Lung (tissue), 12 donors: ENCODE results near the gene C5orf24. TPM values are rescaled to one million over a fixed set of nuclear protein-coding genes. Genes with fewer than 3 reads are reported as not detected.

Source experiments
- ATAC-seq: fragments of 200-7000 bp; cut with Tn5 transposase; one replicate; pipeline ENCODE4 v1.9.1; 2020; ENCODE audit warnings: moderate number of reproducible peaks; ENCODE audit not compliant: insufficient read depth, low FRiP score
- DNase-seq, 3 donors: peaks; one replicate each; pipeline ENCODE4 v3.0.0-alpha.2; 2013 to 2017
- H3K27ac ChIP-seq, 2 donors: one replicate each; pipeline ENCODE4 v1.5.1; 2013; ENCODE audit warnings: mild to moderate bottlenecking in 2 of 2, moderate library complexity in 2 of 2, control low read depth in 1 of 2, inconsistent platforms in 1 of 2, low read depth in 1 of 2, low read length in 1 of 2
- H3K27me3 ChIP-seq, 3 donors: one replicate each; pipeline ENCODE4 v1.5.1; 2013; ENCODE audit warnings: low read length in 2 of 3; ENCODE audit not compliant: control insufficient read depth in 3 of 3, insufficient read depth in 3 of 3
- H3K36me3 ChIP-seq, 4 donors: one replicate each; pipeline ENCODE4 v1.5.1; 2013; ENCODE audit warnings: low read length in 4 of 4, mild to moderate bottlenecking in 1 of 4, moderate library complexity in 1 of 4; ENCODE audit not compliant: control insufficient read depth in 4 of 4, insufficient read depth in 4 of 4
- H3K4me1 ChIP-seq, 5 donors: one replicate each; pipeline ENCODE4 v1.5.1; 2013; ENCODE audit warnings: low read length in 5 of 5, mild to moderate bottlenecking in 2 of 5, moderate library complexity in 1 of 5; ENCODE audit not compliant: control insufficient read depth in 5 of 5, insufficient read depth in 5 of 5
- H3K4me3 ChIP-seq: one replicate; pipeline ENCODE4 v1.5.1; 2013; ENCODE audit warnings: mild to moderate bottlenecking, control low read depth, moderate library complexity
- H3K9ac ChIP-seq, 2 donors: one replicate each; pipeline ENCODE4 v1.5.1; 2013; ENCODE audit warnings: low read length in 2 of 2, control low read depth in 1 of 2; ENCODE audit not compliant: insufficient read depth in 1 of 2
- H3K9me3 ChIP-seq, 4 donors: one replicate each; pipeline ENCODE4 v1.5.1; 2013; ENCODE audit warnings: low read length in 3 of 4, mild to moderate bottlenecking in 1 of 4, moderate library complexity in 1 of 4; ENCODE audit not compliant: control insufficient read depth in 4 of 4, insufficient read depth in 3 of 4
- WGBS, 2 donors: extraction: QIAGEN DNeasy Blood & Tissue Kit; methylation state at CpG; one replicate each; pipeline ENCODE4 v1.1.7; 2013; 5-methylcytosine and 5-hydroxymethylcytosine counted together
- polyA plus RNA-seq, 2 donors: library from polyadenylated mRNA; stranded (reverse); fragments of 200-250 nt; gene quantifications; one replicate each; pipeline ENCODE4 v1.2.1, GENCODE V29; 2013
- total RNA-seq, 2 donors: library from RNA; depleted of rRNA in 1 of 2; stranded (reverse); fragments of >200 nt in 1 of 2; gene quantifications; one replicate each; pipeline ENCODE4 v1.2.1, GENCODE V29; 2014 to 2021
- TF ChIP-seq, protein P1 (sequence below): IDR thresholded peaks from 2 replicates; pipeline ENCODE4 v1.5.1; 2012; ENCODE audit warnings: mild to moderate bottlenecking; ENCODE audit errors: control extremely low read depth, extremely low read depth
- donor health status: control.
- donor health status: control.
- donor health status: Bipolar disorder and iron deficiency.
- donor health status: healthy.
- donor health status: DM: yes; HTN: yes; CAD: no.

Gene C5orf24
- total and polyA plus RNA-seq, 4 donors = 19.6 to 68.8 (median 29.7) TPM

DNA sequence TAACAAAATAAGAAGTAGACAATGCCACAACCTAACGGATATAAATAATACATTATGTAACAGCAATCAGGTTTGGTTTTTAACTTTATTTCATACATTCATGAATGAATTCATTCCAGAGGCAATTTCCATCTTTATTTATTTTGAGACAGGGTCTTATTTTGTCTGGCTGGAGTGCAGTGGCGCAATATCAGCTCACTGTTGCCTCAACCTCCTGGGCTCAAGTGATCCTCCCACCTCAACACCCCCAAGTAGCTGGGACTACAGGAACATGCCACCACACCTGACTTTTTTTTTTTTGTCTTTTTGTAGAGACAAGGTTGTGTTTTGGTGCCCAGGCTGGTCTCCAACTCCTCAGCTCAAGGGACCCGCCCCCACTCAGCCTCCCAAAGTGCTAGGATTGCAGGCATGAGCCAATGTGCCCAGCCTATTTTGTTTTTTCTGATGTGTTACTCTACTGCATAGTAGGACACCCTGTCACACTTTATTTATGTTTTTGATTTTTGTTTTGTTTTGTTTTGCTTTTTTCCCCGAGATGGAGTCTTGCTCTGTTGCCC lies 26.3 kb upstream of the C5orf24 start:
- Histone ChIP-seq H3K9ac (no peak overlapping the region), H3K9me3 (no peaks in the 10 kb centered on the region), H3K27me3 (no peaks in the 10 kb centered on the region), H3K4me1 (no peaks in the 10 kb centered on the region), H3K4me3 (no peak overlapping the region), H3K27ac (no peak overlapping the region), H3K36me3 (peaks cover 20 to 32% (median 24%) of the 10 kb centered on the region in 4 donors)
- ATAC-seq = no peak
- WGBS, 2 donors = 83 to 90% methylated on average over 4 of the region's 4 CpGs
- TF ChIP-seq, protein P1, sequence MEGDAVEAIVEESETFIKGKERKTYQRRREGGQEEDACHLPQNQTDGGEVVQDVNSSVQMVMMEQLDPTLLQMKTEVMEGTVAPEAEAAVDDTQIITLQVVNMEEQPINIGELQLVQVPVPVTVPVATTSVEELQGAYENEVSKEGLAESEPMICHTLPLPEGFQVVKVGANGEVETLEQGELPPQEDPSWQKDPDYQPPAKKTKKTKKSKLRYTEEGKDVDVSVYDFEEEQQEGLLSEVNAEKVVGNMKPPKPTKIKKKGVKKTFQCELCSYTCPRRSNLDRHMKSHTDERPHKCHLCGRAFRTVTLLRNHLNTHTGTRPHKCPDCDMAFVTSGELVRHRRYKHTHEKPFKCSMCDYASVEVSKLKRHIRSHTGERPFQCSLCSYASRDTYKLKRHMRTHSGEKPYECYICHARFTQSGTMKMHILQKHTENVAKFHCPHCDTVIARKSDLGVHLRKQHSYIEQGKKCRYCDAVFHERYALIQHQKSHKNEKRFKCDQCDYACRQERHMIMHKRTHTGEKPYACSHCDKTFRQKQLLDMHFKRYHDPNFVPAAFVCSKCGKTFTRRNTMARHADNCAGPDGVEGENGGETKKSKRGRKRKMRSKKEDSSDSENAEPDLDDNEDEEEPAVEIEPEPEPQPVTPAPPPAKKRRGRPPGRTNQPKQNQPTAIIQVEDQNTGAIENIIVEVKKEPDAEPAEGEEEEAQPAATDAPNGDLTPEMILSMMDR = no peak
- no peak for DNase-seq

GRCh38 chr5:134821841-134822240 lies 23.9 kb upstream of the C5orf24 start:
- Histone ChIP-seq H3K4me1 (no peaks in the 10 kb centered on the region), H3K27ac (no peak overlapping the region)

GRCh38 chr5:134824681-134825080 lies 21.1 kb upstream of the C5orf24 start:
- Histone ChIP-seq H3K27ac (no peak overlapping the region), H3K4me1 (no peaks in the 10 kb centered on the region), H3K27me3 (no peaks in the 10 kb centered on the region), H3K4me3 (no peak overlapping the region), H3K36me3 (peaks cover 4 to 28% (median 18%) of the 10 kb centered on the region in 4 donors), H3K9ac (no peak overlapping the region), H3K9me3 (no peaks in the 10 kb centered on the region)
- WGBS, 2 donors = 97 to 98% methylated on average over 1 of the region's 1 CpG
- TF ChIP-seq, protein P1 = no peak
- ATAC-seq (no peak), DNase-seq (no peak)

More at GRCh38 chr5:134821841-134822240, 23.9 kb upstream of the C5orf24 start:
- Histone ChIP-seq H3K36me3 (peaks cover 19 to 31% (median 24%) of the 10 kb centered on the region in 4 donors), H3K27me3 (no peaks in the 10 kb centered on the region), H3K9ac (no peak overlapping the region), H3K9me3 (no peaks in the 10 kb centered on the region), H3K4me3 (no peak overlapping the region)
- no peak for ATAC-seq
- TF ChIP-seq, protein P1 = no peak
- DNase-seq = no peak
- 90 to 93% methylated on average over 7 of the region's 7 CpGs for WGBS, 2 donors

DNA sequence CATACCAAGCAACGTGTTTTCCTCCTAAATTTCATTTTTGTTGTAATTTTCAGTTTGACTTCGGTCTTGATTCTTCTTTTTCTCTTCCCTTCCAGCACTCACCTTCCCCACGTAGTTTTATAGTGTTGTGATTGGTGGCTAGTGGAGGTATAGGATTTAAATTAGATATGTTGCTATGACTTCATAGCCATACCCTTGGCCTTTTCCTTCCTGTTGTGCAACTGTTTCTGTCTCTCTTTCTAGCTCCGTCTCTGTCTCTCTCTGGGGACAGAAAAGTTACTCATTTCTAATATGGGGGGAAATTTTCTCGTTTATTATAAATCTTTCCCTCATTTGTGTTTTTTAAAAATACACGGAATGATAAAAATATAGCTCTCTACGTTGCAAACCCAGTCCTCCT lies 20.6 kb upstream of the C5orf24 start:
- no peak for DNase-seq
- TF ChIP-seq, protein P1 = no peak
- peaks cover 4 to 28% (median 16%) of the 10 kb centered on the region in 4 donors for H3K36me3 ChIP-seq
- no peak overlapping the region for H3K9ac ChIP-seq
- no peaks in the 10 kb centered on the region for H3K9me3 ChIP-seq
- H3K4me1 ChIP-seq = no peaks in the 10 kb centered on the region
- H3K27ac ChIP-seq = no peak overlapping the region
- no peak for ATAC-seq
- WGBS, 2 donors = 71 to 84% methylated on average over 7 of the region's 7 CpGs
- H3K4me3 ChIP-seq = no peak overlapping the region
- no peaks in the 10 kb centered on the region for H3K27me3 ChIP-seq
